Measurements from ENCODE around the gene ALPP. TPM values are rescaled to one million over a fixed set of nuclear protein-coding genes. Genes with fewer than 3 reads are reported as not detected.
"Not testable (repeated sequence)": the region's sequence is repeated elsewhere in the genome, so short reads cannot be mapped to it uniquely, and the experiment has no call there.

Gene ALPP
- total RNA-seq, 1 donor from 2014 or later = not detected

GRCh38 chr2:232388324-232388891, 9.9 kb downstream of the ALPP start:
- H3K27ac ChIP-seq = no peak overlapping the region
- intact Hi-C loops (cut with DNase I) = no loop called here
- peaks cover 14% of the 10 kb centered on the region for H3K4me1 ChIP-seq
- H3K27me3 ChIP-seq = no peaks in the 10 kb centered on the region
- DNase-seq (ENCODE audit: extremely low spot score in 2 of 2) = no peak
- no peaks in the 10 kb centered on the region for H3K36me3 ChIP-seq
- no peaks in the 10 kb centered on the region for H3K9me3 ChIP-seq
- H3K4me3 ChIP-seq = no peak overlapping the region
- TF ChIP-seq, protein P1, sequence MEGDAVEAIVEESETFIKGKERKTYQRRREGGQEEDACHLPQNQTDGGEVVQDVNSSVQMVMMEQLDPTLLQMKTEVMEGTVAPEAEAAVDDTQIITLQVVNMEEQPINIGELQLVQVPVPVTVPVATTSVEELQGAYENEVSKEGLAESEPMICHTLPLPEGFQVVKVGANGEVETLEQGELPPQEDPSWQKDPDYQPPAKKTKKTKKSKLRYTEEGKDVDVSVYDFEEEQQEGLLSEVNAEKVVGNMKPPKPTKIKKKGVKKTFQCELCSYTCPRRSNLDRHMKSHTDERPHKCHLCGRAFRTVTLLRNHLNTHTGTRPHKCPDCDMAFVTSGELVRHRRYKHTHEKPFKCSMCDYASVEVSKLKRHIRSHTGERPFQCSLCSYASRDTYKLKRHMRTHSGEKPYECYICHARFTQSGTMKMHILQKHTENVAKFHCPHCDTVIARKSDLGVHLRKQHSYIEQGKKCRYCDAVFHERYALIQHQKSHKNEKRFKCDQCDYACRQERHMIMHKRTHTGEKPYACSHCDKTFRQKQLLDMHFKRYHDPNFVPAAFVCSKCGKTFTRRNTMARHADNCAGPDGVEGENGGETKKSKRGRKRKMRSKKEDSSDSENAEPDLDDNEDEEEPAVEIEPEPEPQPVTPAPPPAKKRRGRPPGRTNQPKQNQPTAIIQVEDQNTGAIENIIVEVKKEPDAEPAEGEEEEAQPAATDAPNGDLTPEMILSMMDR (IDR thresholded peaks at IDR 0.05) = no peak
- TF ChIP-seq POLR2A (IDR thresholded peaks at IDR 0.05) (no peak), POLR2AphosphoS5 (IDR thresholded peaks at IDR 0.05; ENCODE audit: insufficient read depth in 1 of 2, low read depth in 1 of 2) (no peak)

GRCh38 chr2:232389327-232389726, 10.8 kb downstream of the ALPP start:
- Histone ChIP-seq H3K27me3 (no peaks in the 10 kb centered on the region), H3K4me1 (peaks cover 14% of the 10 kb centered on the region), H3K27ac (no peak overlapping the region), H3K9me3 (no peaks in the 10 kb centered on the region), H3K4me3 (no peak overlapping the region), H3K36me3 (no peaks in the 10 kb centered on the region)
- TF ChIP-seq POLR2A (IDR thresholded peaks at IDR 0.05) = no peak
- no peak for DNase-seq (ENCODE audit: extremely low spot score in 2 of 2)
- intact Hi-C loops (cut with DNase I) = no loop called here

DNA sequence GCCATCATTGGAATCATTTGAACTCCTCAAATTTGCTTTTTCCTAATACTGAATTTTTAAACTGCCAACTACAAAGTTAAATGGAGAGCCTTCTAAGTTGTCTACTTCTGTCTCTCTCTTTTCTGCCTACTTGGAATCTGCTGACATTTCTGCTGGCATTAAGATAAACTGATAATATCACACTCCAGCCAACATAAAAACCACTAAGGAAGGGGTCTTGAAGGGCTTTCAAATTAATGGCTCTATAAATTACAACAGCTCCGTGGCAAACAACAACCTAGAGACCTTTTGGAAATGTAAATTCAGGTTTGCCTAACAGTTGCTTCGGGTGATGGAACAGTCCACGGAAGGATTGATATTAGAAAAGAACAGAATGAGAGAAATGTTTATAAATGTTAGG, 12.1 kb downstream of the ALPP start:
- no peak overlapping the region for H3K4me3 ChIP-seq
- no peak overlapping the region for H3K27ac ChIP-seq
- TF ChIP-seq POLR2AphosphoS5 (IDR thresholded peaks at IDR 0.05; ENCODE audit: insufficient read depth in 1 of 2, low read depth in 1 of 2) (no peak), POLR2A (IDR thresholded peaks at IDR 0.05) (no peak)
- TF ChIP-seq, protein P1 (IDR thresholded peaks at IDR 0.05) = no peak
- no peaks in the 10 kb centered on the region for H3K27me3 ChIP-seq
- H3K9me3 ChIP-seq = no peaks in the 10 kb centered on the region
- no peak for DNase-seq (ENCODE audit: extremely low spot score in 2 of 2)
- peaks cover 14% of the 10 kb centered on the region for H3K4me1 ChIP-seq
- H3K36me3 ChIP-seq = no peaks in the 10 kb centered on the region
- intact Hi-C loops (cut with DNase I) = no loop called here

DNA sequence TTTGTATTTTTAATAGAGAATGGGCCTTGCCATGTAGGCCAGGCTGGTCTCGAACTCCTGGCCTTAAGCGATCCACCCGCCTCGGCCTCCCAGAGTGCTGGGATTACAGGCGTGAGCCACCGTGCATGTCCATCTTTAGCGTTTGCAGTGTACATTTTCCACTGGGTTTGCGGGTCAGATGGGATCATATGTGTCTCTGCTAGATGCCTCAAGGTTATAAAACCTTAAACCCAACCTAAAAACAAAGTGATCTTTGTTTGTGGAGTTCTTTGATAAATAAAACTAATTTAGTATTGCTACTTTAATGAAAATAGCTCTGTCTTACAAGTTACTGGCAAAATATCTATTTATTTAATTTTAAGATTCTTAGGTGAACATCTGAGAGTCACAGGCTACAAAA, 15.0 kb downstream of the ALPP start:
- DNase-seq (ENCODE audit: extremely low spot score in 2 of 2) = no peak
- intact Hi-C loops (cut with DNase I) = no loop called here
- no peaks in the 10 kb centered on the region for H3K4me1 ChIP-seq
- no peaks in the 10 kb centered on the region for H3K36me3 ChIP-seq
- no peak overlapping the region for H3K4me3 ChIP-seq
- H3K9me3 ChIP-seq = no peaks in the 10 kb centered on the region
- TF ChIP-seq POLR2AphosphoS5 (IDR thresholded peaks at IDR 0.05; ENCODE audit: insufficient read depth in 1 of 2, low read depth in 1 of 2) (no peak), POLR2A (IDR thresholded peaks at IDR 0.05) (no peak)
- TF ChIP-seq, protein P1 (IDR thresholded peaks at IDR 0.05) = no peak
- no peak overlapping the region for H3K27ac ChIP-seq
- H3K27me3 ChIP-seq = no peaks in the 10 kb centered on the region

DNA sequence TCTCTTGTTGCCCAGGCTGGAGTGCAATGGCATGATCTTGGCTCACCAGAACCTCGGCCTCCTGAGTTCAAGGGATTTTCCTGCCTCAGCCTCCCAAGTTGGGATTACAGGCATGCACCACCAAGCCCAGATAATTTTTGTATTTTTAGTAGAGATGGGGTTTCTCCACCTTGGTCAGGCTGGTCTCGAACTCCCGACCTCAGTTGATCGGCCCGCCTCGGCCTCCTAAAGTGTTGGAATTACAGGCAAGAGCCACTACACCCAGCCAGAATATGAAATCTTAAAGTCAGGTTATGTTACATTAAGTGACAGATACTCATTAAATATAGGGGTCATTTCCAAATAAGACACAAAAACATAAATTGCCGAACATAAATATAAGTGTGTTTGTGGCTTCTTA, 15.9 kb downstream of the ALPP start:
- H3K27ac ChIP-seq; H3K27me3 ChIP-seq; intact Hi-C loops (cut with DNase I); H3K9me3 ChIP-seq; H3K4me3 ChIP-seq; H3K4me1 ChIP-seq; H3K36me3 ChIP-seq; DNase-seq (ENCODE audit: extremely low spot score in 2 of 2): not testable (repeated sequence)

GRCh38 chr2:232395586-232395985, 17.0 kb downstream of the ALPP start:
- Histone ChIP-seq H3K9me3 (no peaks in the 10 kb centered on the region), H3K27ac (no peak overlapping the region), H3K4me1 (no peaks in the 10 kb centered on the region), H3K4me3 (no peak overlapping the region), H3K36me3 (no peaks in the 10 kb centered on the region), H3K27me3 (no peaks in the 10 kb centered on the region)
- intact Hi-C loops (cut with DNase I) = no loop called here
- no peak for TF ChIP-seq POLR2AphosphoS5 (IDR thresholded peaks at IDR 0.05; ENCODE audit: insufficient read depth in 1 of 2, low read depth in 1 of 2)
- TF ChIP-seq, protein P1 (IDR thresholded peaks at IDR 0.05) = no peak
- TF ChIP-seq POLR2A (IDR thresholded peaks at IDR 0.05) = no peak
- DNase-seq (ENCODE audit: extremely low spot score in 2 of 2) = no peak

Data from vagina (tissue), 2 donors.